Right atrium auricular region (tissue), 2 donors: Measurements from ENCODE around the gene TKTL2. TPM values are rescaled to one million over a fixed set of nuclear protein-coding genes. Genes with fewer than 3 reads are reported as not detected.

Source experiments
- DNase-seq: peaks from one replicate; pipeline ENCODE4 v3.0.0-alpha.2; 2019; ENCODE audit warnings: low spot score
- H3K27ac ChIP-seq, 2 donors: fragments of 200-600 bp; sonication (generic); 1 replicate in 1 of 2; 2 replicates in 1 of 2; pipeline ENCODE4 v1.5.1; 2016 to 2019
- H3K27me3 ChIP-seq, 2 donors: fragments of 200-600 bp; sonication (generic); one replicate each; pipeline versions ENCODE4 v1.5.1 to v1.6.0; 2017 to 2019
- H3K36me3 ChIP-seq: fragments of 200-600 bp; sonication (generic); one replicate; pipeline ENCODE4 v1.5.1; 2016
- H3K4me1 ChIP-seq, 2 donors: fragments of 200-600 bp; sonication (generic); one replicate each; pipeline versions ENCODE4 v1.5.1 to v1.6.0; 2017 to 2019
- H3K4me3 ChIP-seq, 2 donors: fragments of 200-600 bp; sonication (generic); 1 replicate in 1 of 2; 2 replicates in 1 of 2; pipeline ENCODE4 v1.5.1; 2017 to 2019; ENCODE audit warnings: mild to moderate bottlenecking in 1 of 2, moderate library complexity in 1 of 2
- H3K9me3 ChIP-seq, 2 donors: fragments of 200-600 bp; sonication (generic); one replicate each; pipeline ENCODE4 v1.5.1; 2019
- total RNA-seq, 2 donors: library from RNA; depleted of rRNA; stranded (reverse); fragments of >200 nt; gene quantifications; one replicate each; pipeline ENCODE4 v1.1.0, GENCODE V29; 2016
- TF ChIP-seq, protein P1 (sequence below), 2 donors: fragments of 200-600 bp; sonication (generic); IDR thresholded peaks; one replicate each; pipeline ENCODE4 v1.5.1; 2019; ENCODE audit warnings: antibody characterized with exemption in 2 of 2

The TKTL2 gene
- total RNA-seq, 2 donors from 2014 or later: not detected

DNA sequence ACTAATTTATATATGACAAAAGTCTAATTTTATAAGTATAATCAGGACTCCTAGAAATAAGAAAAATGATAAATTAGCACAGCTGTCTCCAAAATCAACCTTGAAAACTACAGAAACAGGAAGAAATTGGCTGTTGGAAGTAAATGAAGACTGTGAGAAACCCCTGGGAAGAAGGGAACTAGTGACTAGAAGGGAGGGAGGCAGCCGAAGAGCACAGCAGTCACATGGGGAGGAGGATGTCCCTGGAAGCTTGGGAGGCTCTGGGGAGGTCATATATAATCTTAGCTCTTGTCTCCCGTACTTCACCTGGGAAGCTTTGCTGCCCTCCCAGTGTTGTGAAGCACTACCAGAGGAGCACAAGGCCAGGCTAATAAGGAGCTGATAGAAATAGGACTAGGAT lies 12.0 kb upstream of the TKTL2 start:
- Histone ChIP-seq H3K27ac (no peak overlapping the region), H3K4me1 (no peaks in the 10 kb centered on the region), H3K27me3 (no peaks in the 10 kb centered on the region), H3K9me3 (no peaks in the 10 kb centered on the region), H3K36me3 (no peaks in the 10 kb centered on the region), H3K4me3 (no peak overlapping the region)
- TF ChIP-seq, protein P1, sequence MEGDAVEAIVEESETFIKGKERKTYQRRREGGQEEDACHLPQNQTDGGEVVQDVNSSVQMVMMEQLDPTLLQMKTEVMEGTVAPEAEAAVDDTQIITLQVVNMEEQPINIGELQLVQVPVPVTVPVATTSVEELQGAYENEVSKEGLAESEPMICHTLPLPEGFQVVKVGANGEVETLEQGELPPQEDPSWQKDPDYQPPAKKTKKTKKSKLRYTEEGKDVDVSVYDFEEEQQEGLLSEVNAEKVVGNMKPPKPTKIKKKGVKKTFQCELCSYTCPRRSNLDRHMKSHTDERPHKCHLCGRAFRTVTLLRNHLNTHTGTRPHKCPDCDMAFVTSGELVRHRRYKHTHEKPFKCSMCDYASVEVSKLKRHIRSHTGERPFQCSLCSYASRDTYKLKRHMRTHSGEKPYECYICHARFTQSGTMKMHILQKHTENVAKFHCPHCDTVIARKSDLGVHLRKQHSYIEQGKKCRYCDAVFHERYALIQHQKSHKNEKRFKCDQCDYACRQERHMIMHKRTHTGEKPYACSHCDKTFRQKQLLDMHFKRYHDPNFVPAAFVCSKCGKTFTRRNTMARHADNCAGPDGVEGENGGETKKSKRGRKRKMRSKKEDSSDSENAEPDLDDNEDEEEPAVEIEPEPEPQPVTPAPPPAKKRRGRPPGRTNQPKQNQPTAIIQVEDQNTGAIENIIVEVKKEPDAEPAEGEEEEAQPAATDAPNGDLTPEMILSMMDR (IDR thresholded peaks at IDR 0.05): no peak
- DNase-seq: no peak

GRCh38 chr4:163484906-163485305 lies 11.4 kb upstream of the TKTL2 start:
- H3K27ac ChIP-seq: no peak overlapping the region
- TF ChIP-seq, protein P1 (IDR thresholded peaks at IDR 0.05): peak; percentile 46 to 69
- no peaks in the 10 kb centered on the region for H3K36me3 ChIP-seq
- no peaks in the 10 kb centered on the region for H3K27me3 ChIP-seq
- no peaks in the 10 kb centered on the region for H3K9me3 ChIP-seq
- H3K4me3 ChIP-seq: no peak overlapping the region
- DNase-seq: no peak
- H3K4me1 ChIP-seq: no peaks in the 10 kb centered on the region

DNA sequence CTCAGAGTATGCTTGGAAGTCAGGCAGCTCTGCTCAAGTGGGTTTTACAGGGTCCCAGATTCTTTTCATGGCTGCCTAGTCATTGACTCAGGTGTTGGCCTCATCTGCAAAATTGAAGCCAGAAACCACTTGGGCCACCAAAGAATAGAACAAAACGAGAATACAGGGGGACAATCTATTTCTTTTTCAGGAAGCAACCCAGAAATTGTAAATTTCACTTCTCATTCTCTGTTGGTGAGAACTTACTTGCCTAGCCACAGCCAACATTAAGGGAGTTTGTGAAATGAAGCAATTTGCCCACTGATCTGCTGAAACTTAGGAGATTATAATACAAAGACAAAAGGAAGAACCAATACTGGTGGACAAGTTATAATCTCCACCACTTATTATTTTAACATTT lies 8.6 kb upstream of the TKTL2 start:
- TF ChIP-seq, protein P1 (IDR thresholded peaks at IDR 0.05): no peak
- Histone ChIP-seq H3K27me3 (no peaks in the 10 kb centered on the region), H3K4me3 (no peak overlapping the region), H3K4me1 (no peaks in the 10 kb centered on the region), H3K9me3 (no peaks in the 10 kb centered on the region), H3K36me3 (no peaks in the 10 kb centered on the region), H3K27ac (no peak overlapping the region)
- no peak for DNase-seq

DNA sequence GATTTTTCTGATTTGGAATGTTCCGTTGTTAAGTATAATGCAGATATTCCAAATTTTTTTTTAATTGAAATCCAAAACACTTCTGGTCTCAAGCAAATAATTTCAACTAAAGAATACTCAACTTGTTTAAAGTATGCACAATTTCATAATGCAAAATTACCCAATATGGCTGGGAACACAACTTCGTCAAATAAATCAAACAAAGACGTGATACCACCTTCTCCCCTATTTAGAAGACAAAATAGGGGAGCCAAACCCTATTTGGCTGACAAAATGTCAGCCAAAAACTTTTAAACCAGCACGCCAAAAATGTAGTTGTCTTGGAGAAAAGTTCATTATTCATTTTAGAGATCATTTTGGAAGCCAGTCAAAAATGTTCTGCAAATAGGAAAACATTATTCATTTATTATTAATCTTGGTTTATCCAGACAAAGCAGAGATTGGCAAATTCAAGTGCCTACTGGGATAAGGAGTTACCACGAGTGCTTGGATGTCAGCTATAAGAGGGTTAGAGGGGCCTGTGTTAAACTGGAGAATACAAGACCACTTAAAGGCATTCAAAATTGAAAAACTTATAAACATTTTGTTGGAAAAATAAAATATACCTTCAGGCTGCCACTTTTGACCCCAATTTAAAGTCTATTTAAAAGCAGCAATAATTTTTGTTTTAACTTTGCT lies 3.3 kb upstream of the TKTL2 start:
- no peak for DNase-seq
- H3K9me3 ChIP-seq: no peaks in the 10 kb centered on the region
- H3K27ac ChIP-seq: no peak overlapping the region
- H3K27me3 ChIP-seq: no peaks in the 10 kb centered on the region
- TF ChIP-seq, protein P1 (IDR thresholded peaks at IDR 0.05): no peak
- H3K4me1 ChIP-seq: no peaks in the 10 kb centered on the region
- no peaks in the 10 kb centered on the region for H3K36me3 ChIP-seq
- H3K4me3 ChIP-seq: no peak overlapping the region

DNA sequence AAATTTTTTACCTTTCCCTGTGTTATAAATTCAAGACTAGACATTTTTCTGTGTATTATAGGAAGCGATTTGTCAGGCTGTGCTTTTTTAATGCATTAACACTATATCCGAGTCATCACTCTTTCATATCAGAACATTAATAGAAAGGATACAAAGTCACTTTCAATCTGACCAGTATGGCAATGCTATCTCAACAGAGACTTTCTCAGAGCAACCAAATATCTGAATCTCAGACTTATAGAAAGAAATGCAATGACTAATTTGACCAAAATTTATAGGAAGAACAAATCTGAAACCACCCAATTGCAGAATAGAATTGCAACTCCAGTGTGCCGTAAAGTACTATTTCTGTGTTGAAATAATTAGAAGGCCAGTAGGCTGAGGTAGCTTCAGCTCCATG lies 473 bp upstream of the TKTL2 start:
- TF ChIP-seq, protein P1 (IDR thresholded peaks at IDR 0.05): no peak
- no peaks in the 10 kb centered on the region for H3K4me1 ChIP-seq
- no peaks in the 10 kb centered on the region for H3K9me3 ChIP-seq
- no peak overlapping the region for H3K4me3 ChIP-seq
- no peak for DNase-seq
- H3K36me3 ChIP-seq: no peaks in the 10 kb centered on the region
- no peaks in the 10 kb centered on the region for H3K27me3 ChIP-seq
- no peak overlapping the region for H3K27ac ChIP-seq

GRCh38 chr4:163473130-163473529 lies 424 bp downstream of the TKTL2 start:
- no peak for DNase-seq

More at GRCh38 chr4:163473130-163473529, 424 bp downstream of the TKTL2 start:
- TF ChIP-seq, protein P1 (IDR thresholded peaks at IDR 0.05): no peak
- Histone ChIP-seq H3K9me3 (no peaks in the 10 kb centered on the region), H3K27ac (no peak overlapping the region), H3K4me1 (no peaks in the 10 kb centered on the region), H3K4me3 (no peak overlapping the region), H3K36me3 (no peaks in the 10 kb centered on the region), H3K27me3 (no peaks in the 10 kb centered on the region)
